B cell (primary cell): ENCODE measurements around the gene DYRK3.

ENCODE experiments used
- EZH2 ChIP-seq: IDR thresholded peaks from 2 replicates; pipeline ENCODE4 v1.6.1; 2012; ENCODE audit warnings: borderline replicate concordance, low read depth, mild to moderate bottlenecking, moderate library complexity, low read length; ENCODE audit not compliant: insufficient read depth, poor library complexity, severe bottlenecking
- TF ChIP-seq, protein P1 (sequence below): fragments of 200-600 bp; IDR thresholded peaks from one replicate; pipeline ENCODE4 v1.8.0; 2022; ENCODE audit warnings: antibody characterized with exemption, mild to moderate bottlenecking

DNA sequence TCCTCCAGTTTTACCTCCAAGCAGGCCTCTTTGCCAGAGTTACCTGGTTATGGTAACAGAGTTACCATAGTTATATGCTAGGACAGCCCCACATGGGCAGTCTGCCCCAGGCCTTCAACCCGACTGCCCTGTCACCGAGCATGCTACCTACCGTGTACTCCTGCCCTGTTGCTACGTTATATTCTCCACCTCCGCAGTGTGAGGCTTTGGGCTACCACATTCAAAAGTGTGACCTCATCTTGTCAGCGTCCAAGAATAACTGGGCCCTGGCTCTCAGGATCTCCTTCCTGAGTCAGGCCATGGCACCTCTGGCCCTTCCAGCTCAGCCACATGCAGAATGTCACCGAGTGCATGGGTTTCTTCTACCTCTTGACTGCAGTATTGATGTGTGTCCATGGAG lies 58.3 kb downstream of the DYRK3 start:
- TF ChIP-seq, protein P1, sequence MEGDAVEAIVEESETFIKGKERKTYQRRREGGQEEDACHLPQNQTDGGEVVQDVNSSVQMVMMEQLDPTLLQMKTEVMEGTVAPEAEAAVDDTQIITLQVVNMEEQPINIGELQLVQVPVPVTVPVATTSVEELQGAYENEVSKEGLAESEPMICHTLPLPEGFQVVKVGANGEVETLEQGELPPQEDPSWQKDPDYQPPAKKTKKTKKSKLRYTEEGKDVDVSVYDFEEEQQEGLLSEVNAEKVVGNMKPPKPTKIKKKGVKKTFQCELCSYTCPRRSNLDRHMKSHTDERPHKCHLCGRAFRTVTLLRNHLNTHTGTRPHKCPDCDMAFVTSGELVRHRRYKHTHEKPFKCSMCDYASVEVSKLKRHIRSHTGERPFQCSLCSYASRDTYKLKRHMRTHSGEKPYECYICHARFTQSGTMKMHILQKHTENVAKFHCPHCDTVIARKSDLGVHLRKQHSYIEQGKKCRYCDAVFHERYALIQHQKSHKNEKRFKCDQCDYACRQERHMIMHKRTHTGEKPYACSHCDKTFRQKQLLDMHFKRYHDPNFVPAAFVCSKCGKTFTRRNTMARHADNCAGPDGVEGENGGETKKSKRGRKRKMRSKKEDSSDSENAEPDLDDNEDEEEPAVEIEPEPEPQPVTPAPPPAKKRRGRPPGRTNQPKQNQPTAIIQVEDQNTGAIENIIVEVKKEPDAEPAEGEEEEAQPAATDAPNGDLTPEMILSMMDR = no peak
- TF ChIP-seq EZH2 = no peak
